HG03196 (cell line): Measurements from ENCODE around the gene MMAA.
"Not testable (repeated sequence)": the region's sequence is repeated elsewhere in the genome, so short reads cannot be mapped to it uniquely, and the experiment has no call there.

Experiments used
- ATAC-seq: cut with Tn5 transposase; IDR thresholded peaks from one replicate; pipeline ENCODE4 v1.9.1; 2021; ENCODE audit not compliant: unreplicated experiment

Gene MMAA

GRCh38 chr4:145626623-145626982 is 7.4 kb downstream of the MMAA start:
- ATAC-seq: no peak

- no peak for ATAC-seq
Measured at GRCh38 chr4:145635117-145635516, 15.9 kb downstream of the MMAA start.

GRCh38 chr4:145635630-145636029 is 16.4 kb downstream of the MMAA start:
- no peak for ATAC-seq

DNA sequence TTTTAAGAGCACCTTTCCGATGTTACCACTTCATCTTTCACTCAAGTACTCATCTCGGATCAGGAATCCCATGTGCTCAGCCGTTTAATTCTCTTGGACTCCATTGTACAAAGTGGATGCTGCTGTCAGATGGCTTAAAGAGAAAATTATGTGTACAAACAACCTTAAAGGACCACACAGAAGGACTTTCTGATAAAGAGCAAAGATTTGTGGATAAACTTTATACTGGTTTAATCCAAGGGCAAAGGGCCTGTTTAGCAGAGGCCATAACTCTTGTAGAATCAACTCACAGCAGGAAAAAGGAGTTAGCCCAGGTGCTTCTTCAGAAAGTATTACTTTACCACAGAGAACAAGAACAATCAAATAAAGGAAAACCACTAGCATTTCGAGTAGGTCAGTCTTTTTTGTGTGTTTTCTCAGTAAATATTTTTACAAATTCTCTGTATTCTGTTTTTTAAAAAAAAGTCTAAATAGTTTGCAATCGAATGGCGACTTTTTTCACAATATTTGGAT is 20.1 kb downstream of the MMAA start:
- ATAC-seq: no peak

- ATAC-seq: not testable (repeated sequence)
Measured at GRCh38 chr4:145640236-145640635, 21.1 kb downstream of the MMAA start.

- ATAC-seq: no peak
Measured at GRCh38 chr4:145643295-145643694, 24.1 kb downstream of the MMAA start.

GRCh38 chr4:145644699-145645098 is 25.5 kb downstream of the MMAA start:
- ATAC-seq: no peak

- ATAC-seq: no peak
Measured at GRCh38 chr4:145656156-145656555, 37.0 kb downstream of the MMAA start.

- no peak for ATAC-seq
Measured at GRCh38 chr4:145660064-145660463, 40.9 kb downstream of the MMAA start.

DNA sequence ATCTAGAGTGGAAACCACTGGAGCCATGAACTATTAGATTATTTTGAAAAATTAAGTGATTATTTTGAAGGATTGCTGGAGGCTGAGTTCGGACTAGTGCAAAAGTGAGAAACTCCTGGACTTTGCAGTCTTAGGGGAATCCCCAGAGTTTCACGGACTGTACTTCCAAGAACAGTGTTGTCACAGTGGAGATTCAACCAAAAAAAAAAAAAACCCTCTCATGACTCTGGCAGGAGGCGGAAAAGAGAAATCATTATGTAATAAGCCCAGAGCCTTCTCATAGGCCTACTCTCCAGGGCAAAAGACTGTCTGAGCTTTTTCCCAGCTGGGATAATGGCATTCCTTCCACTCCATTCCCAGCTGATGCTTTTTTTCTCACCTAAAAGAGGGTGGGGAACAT is 44.0 kb downstream of the MMAA start:
- ATAC-seq: no peak

- no peak for ATAC-seq
Measured at GRCh38 chr4:145665773-145666172, 46.6 kb downstream of the MMAA start.

DNA sequence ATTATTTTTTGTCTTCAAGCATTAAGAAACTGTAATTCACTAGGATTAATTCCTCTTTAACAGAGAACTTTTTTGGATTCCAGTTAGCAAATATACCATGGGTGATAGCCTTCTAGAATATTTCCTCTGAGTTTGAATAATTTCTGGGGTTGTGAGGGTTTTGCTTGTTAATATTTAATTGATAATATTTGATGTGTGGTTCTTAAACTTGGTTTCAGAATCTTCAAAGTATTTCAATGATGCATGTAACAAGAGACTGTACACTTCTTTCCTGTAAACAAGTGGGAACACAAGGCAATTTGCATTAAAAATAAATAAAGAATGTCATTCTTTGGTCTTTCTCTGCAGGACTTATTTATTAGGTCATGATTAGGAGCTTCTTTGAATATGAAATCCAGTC is 51.2 kb downstream of the MMAA start:
- no peak for ATAC-seq

GRCh38 chr4:145679520-145679919 is 60.3 kb downstream of the MMAA start:
- ATAC-seq: no peak

DNA sequence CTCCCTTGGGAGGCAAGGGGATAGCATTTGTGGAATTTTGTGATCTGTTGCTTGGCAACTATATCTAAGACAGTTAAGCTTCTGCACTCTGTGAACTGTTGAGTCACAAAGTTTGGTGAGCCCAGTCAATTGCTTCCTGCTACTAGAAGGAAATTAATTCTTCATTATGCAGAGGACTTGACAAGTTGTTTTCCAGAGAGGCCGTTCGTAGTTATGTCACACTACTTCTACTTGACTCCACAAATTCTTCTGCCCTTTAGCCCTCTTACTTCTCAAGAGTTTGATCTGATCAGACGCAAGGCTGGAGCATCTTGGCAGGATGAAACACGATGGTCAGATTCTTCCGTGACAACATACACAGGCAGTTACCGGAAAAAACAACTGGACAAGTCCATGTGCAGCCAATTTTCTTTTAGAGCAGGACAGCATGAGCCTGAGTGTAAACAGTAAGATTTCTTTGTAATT is 60.8 kb downstream of the MMAA start, which contains the start of gene C4orf51:
Gene C4orf51 (plus strand): TSS at position 156 of the 465 bp plus-strand sequence. CDS start 58 bp downstream, at position 214.
- no peak for ATAC-seq

DNA sequence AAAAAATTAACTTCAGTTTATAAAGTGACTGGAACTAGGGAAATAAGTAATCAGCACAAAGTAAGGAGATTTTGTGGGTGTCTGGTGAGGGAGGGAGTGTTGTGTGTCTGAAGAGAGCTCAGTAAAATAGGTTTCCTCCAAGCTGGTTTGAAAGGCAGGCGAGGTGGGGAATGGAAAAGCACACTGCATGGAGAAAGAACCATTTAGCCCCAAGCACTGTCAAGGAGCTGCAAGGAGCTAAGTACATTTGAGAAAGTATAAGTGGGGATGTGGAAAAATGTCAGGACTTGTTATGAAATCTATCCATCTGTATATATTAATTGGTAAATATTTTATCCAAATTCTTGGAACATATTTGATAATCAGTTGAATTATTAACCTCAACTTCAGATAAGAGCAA is 61.7 kb downstream of the MMAA start:
- no peak for ATAC-seq

DNA sequence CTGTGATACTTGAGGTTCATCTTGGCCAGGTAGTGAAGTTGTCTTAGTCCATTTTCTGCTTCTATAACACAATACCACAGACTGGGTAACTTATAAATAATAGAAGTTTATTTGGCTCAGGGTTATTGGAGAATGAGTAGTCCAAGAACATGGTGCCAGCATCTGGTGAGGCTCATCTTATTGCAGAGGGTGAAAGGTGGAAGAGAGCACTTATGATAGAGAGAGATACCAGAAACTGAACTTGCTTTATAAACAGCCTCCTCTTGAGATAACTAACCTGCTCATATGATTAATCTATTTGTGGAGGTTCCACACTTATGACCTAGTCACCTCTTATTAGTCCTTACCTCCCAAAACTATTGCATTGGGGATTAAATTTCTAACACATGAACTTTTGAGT is 62.3 kb downstream of the MMAA start:
- ATAC-seq: no peak

GRCh38 chr4:145681956-145682355 is 62.8 kb downstream of the MMAA start:
- ATAC-seq: no peak

DNA sequence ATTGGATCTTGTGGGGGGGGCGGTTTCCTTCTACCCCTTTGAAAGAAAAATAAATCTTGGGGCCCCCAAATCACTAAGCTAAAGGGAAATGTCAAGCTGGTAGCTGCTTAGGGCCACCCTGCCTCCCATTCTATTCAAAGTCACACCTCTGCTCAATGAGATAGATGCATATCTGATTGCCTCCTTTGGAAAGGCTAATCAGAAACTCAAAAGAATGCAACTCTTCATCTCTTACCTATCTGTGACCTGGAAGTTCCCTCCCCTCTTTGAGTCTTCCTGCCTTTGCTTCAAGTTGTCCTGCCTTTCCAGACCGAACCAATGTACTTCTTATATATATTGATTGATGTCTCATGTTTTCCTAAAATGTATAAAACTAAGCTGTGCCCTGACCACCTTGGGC is 67.8 kb downstream of the MMAA start:
- ATAC-seq: no peak

- ATAC-seq: no peak
Measured at GRCh38 chr4:145690610-145691009, 71.4 kb downstream of the MMAA start.

- ATAC-seq: not testable (repeated sequence)
Measured at GRCh38 chr4:145691416-145691815, 72.2 kb downstream of the MMAA start.

DNA sequence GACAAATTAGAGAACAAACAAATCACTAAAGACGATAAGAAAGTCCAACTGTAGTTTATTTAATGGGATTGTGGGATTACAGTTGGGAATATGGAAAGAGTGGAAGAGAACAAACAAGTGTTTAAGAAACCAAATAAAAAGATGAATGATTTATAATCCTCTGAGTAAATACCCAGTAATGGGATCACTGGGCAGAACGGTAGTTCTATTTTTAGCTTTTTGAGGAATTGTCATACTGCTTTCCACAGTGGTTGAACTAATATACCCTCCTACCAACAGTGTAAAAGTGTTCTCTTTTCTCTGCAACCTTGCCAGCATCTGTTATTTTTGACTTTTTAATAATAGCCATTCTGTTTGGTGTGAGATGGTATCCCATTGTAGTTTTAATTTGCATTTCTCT is 75.7 kb downstream of the MMAA start:
- ATAC-seq: no peak

DNA sequence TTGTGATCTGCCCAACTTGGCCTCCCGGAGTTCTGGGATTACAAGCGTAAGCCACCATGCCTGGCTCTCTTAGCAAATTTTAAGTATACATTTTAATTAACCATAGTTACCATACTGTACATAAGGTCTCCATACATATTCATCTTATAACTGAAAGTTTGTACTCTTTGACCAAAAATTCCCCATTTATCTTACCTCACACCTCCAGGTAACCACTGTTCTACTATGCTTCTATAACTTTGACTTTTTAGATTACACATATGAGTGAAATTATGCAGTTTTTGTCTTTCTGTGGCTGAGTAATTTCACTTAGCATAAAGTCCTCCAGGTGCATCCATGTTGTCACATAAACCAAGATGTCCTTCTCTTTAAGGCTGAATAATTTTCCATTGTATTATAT is 78.1 kb downstream of the MMAA start:
- ATAC-seq: no peak

- no peak for ATAC-seq
Measured at GRCh38 chr4:145698507-145698906, 79.3 kb downstream of the MMAA start.
